ENCODE measurements around the gene AKAP8L. TPM values are rescaled to one million over a fixed set of nuclear protein-coding genes. Genes with fewer than 3 reads are reported as not detected.
A peak's percentile ranks its signal among the peaks of the same experiment; 100 is the strongest.

The AKAP8L gene
- total and polyA plus RNA-seq, 10 of the 15 experiments (the other 5 are each of a cell fraction or from before 2014, with no cell fraction given), result 0.66 to 64.3 (median 40.0) TPM

DNA sequence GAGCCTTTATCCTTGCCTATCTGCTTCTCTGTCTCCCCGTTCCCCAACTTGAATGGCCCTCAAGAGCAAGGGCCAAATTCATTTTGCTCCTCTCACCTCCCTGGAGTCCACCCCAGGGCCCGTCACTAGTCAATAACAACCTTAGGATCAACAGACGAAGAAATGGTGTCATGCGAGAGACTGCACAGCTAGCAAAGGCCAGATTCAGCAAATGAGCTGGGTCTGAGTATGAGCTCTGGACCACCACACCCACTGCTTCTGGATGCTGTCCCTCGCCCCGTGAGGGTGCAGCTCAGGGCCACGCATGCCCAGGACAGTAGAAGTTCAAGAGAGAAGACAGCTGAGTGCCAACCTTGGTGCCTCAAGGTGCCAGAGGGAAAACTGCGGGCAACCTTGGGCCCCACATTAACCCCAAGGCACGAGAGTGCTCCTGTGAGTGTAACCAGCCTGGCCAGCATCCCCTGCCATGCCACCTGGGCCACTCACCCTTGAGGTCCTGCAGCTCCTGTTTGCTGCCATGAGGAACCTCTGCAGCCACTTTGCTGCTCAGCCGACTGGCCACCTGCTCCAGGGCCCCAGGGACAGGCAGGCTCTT is 11.8 kb upstream of the AKAP8L start:
- BruUV-seq (replicated peaks), result no TSS peak
- ChIA-PET SMC1A (ENCODE audit: uncharacterized antibody, unreplicated experiment) (interaction anchor here (1.6 kb wide), 1 partner anchor 11 kb away, joined by 4 read pairs; the partner anchor contains the start of gene AKAP8L), RAD21 (ENCODE audit: unreplicated experiment) (interaction anchor here (0.6 to 1.3 kb wide), 2 partner anchors 11 to 114 kb away, joined by 3 to 6 read pairs; no protein-coding TSS in a partner anchor), CTCF (interaction anchor here (2.0 kb wide), 1 partner anchor 11 kb away, joined by 7 read pairs; no protein-coding TSS in a partner anchor), POLR2A (interaction anchor here (1.6 kb wide), 1 partner anchor 11 kb away, joined by 3 read pairs; the partner anchor contains the start of gene AKAP8L)
- in situ Hi-C loops (cut with MboI) (no loop called here), intact Hi-C loops (cut with micrococcal nuclease; ENCODE audit: unreplicated experiment) (loop anchor here (5.0 kb wide), 1 partner anchor 127 kb away; no protein-coding TSS in a partner anchor)
- no peaks in the 10 kb centered on the region for H4K20me1 ChIP-seq (ENCODE audit: control insufficient read depth, insufficient read depth)
- no peak overlapping the region for H3K27ac ChIP-seq (ENCODE audit: control insufficient read depth, insufficient read depth)
- 0 out of 2 replicates have a peak overlapping the region, but pooled peaks have one; percentile 98 for H3K4me3 ChIP-seq
- WGBS (ENCODE audit: insufficient coverage, insufficient replicate concordance, low lambda C conversion rate, missing lambda C conversion rate), result 96% methylated on average over 10 of the region's 10 CpGs
- H3K27me3 ChIP-seq (replicated peaks in 1 of 2; ENCODE audit: control insufficient read depth in 2 of 2, insufficient read depth in 2 of 2, low read length in 1 of 2), result no peaks in the 10 kb centered on the region
- peaks cover 10% of the 10 kb centered on the region for H3K4me1 ChIP-seq (ENCODE audit: control insufficient read depth, insufficient read depth, low read length)
- H2AFZ ChIP-seq (ENCODE audit: control insufficient read depth, low read depth, low read length), result no peak overlapping the region
- TF ChIP-seq EED (IDR thresholded peaks at IDR 0.05; ENCODE audit: low read depth) (no peak), SIN3A (IDR thresholded peaks at IDR 0.05; ENCODE audit: low read depth, low read length) (no peak), IKZF2 (IDR thresholded peaks at IDR 0.05) (no peak)
- peak overlapping the region; percentile 99 for H3K4me2 ChIP-seq (ENCODE audit: control insufficient read depth, insufficient read depth)
- no peaks in the 10 kb centered on the region; the same call in 2 of the 3 replicates for H3K9me3 ChIP-seq (replicated peaks; ENCODE audit: control insufficient read depth, insufficient read depth, low read length)
- ATAC-seq (no peak), DNase-seq (ENCODE audit: low read depth, low spot score) (no peak), FAIRE-seq (no peak)
- H3K36me3 ChIP-seq (ENCODE audit: control insufficient read depth in 2 of 2, insufficient read depth in 2 of 2, low read length in 1 of 2), result peaks cover 9 to 21% of the 10 kb centered on the region in 2 experiments
- peak overlapping the region; percentile 94 for H3K9ac ChIP-seq (ENCODE audit: control insufficient read depth, insufficient read depth, low read length)
- H3K79me2 ChIP-seq (ENCODE audit: control insufficient read depth, insufficient read depth, low read length), result peaks cover 32% of the 10 kb centered on the region

DNA sequence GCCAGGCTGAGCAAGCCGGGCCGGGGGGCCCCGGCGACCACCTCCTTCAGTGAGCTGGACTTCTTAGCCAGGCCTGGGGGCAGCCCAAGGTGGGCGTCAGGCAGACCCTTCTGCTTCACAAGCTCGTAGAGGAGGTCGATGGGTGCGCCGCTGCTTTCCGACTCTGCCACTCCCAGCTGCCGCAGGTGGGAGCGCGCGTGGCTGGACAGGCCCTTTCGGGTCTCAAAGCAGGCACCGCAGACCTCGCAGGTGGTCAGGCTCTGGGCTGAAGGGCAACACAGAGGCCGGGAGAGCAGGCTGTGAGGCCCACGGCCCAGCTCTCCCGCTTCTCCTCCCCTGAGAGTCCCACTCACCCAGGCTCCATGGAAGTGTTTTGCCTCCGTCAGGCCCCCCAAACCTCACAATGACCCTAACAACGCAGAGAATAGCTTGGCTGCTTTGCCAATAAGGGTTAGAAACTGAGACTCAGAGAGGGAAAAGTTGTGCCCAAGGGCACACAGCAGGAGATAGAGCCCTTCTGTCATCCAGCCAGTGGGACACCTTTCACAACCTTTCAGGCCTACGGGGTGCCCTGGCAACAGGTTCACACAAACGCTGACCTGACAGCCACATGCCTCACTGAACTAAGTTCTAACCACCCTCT is 11.2 kb upstream of the AKAP8L start:
- Histone ChIP-seq H3K27ac (ENCODE audit: control insufficient read depth, insufficient read depth) (no peak overlapping the region), H3K9ac (ENCODE audit: control insufficient read depth, insufficient read depth, low read length) (no peak overlapping the region; the same call in 1 of the 2 replicates), H3K27me3 (replicated peaks in 1 of 2; ENCODE audit: control insufficient read depth in 2 of 2, insufficient read depth in 2 of 2, low read length in 1 of 2) (no peaks in the 10 kb centered on the region), H3K4me1 (ENCODE audit: control insufficient read depth, insufficient read depth, low read length) (peaks cover 10% of the 10 kb centered on the region), H3K79me2 (ENCODE audit: control insufficient read depth, insufficient read depth, low read length) (peaks cover 32% of the 10 kb centered on the region), H3K9me3 (replicated peaks; ENCODE audit: control insufficient read depth, insufficient read depth, low read length) (no peaks in the 10 kb centered on the region; the same call in 2 of the 3 replicates), H3K36me3 (ENCODE audit: control insufficient read depth in 2 of 2, insufficient read depth in 2 of 2, low read length in 1 of 2) (peaks cover 9 to 26% of the 10 kb centered on the region in 2 experiments), H3K4me2 (ENCODE audit: control insufficient read depth, insufficient read depth) (peak overlapping the region; percentile 99), H2AFZ (ENCODE audit: control insufficient read depth, low read depth, low read length) (no peak overlapping the region), H4K20me1 (ENCODE audit: control insufficient read depth, insufficient read depth) (no peaks in the 10 kb centered on the region), H3K4me3 (no peak overlapping the region)
- DNase-seq (ENCODE audit: low read depth, low spot score) (no peak), FAIRE-seq (no peak), ATAC-seq (no peak)
- 92% methylated on average over 22 of the region's 24 CpGs for WGBS (ENCODE audit: insufficient coverage, insufficient replicate concordance, low lambda C conversion rate, missing lambda C conversion rate)
- ChIA-PET POLR2A (interaction anchor here (0.6 to 1.6 kb wide), 2 partner anchors 11 to 41 kb away, joined by 3 to 10 read pairs; partner anchors contain the start of gene AKAP8L), CTCF (interaction anchor here (2.0 kb wide), 1 partner anchor 10 kb away, joined by 7 read pairs; no protein-coding TSS in a partner anchor), SMC1A (ENCODE audit: uncharacterized antibody, unreplicated experiment) (interaction anchor here (1.6 kb wide), 1 partner anchor 11 kb away, joined by 4 read pairs; the partner anchor contains the start of gene AKAP8L), RAD21 (ENCODE audit: unreplicated experiment) (interaction anchor here (0.6 to 1.3 kb wide), 2 partner anchors 10 to 115 kb away, joined by 3 to 6 read pairs; no protein-coding TSS in a partner anchor)
- in situ Hi-C loops (cut with MboI) (loop anchor here (5.0 kb wide), 1 partner anchor 127 kb away; no protein-coding TSS in a partner anchor), intact Hi-C loops (cut with micrococcal nuclease; ENCODE audit: unreplicated experiment) (loop anchor here (5.0 kb wide), 1 partner anchor 127 kb away; no protein-coding TSS in a partner anchor)
- no TSS peak for BruUV-seq (replicated peaks)
- TF ChIP-seq NFYA (IDR thresholded peaks at IDR 0.05; ENCODE audit: borderline replicate concordance, low read depth, low read length), result no peak
- no peak for TF ChIP-seq RFX5 (IDR thresholded peaks at IDR 0.05; ENCODE audit: low read depth, low read length)
- no peak for TF ChIP-seq NRF1 (conservative IDR thresholded peaks at IDR 0.05; ENCODE audit: low read depth, low read length)
- no peak for TF ChIP-seq IRF4 (IDR thresholded peaks at IDR 0.05; ENCODE audit: low read depth, low read length)
- TF ChIP-seq SMARCA5 (IDR thresholded peaks at IDR 0.05), result no peak
- TF ChIP-seq RB1 (IDR thresholded peaks at IDR 0.05; ENCODE audit: borderline replicate concordance), result no peak
- TF ChIP-seq BCL11A (IDR thresholded peaks at IDR 0.05; ENCODE audit: low read depth, low read length), result no peak
- TF ChIP-seq HDAC2 (IDR thresholded peaks at IDR 0.05), result no peak
- TF ChIP-seq ZNF274 (IDR thresholded peaks at IDR 0.05; ENCODE audit: insufficient read depth, insufficient read length), result no peak
- no peak for TF ChIP-seq SRF (IDR thresholded peaks at IDR 0.05; ENCODE audit: low read depth in 2 of 2, low read length in 2 of 2)
- TF ChIP-seq CEBPB (IDR thresholded peaks at IDR 0.05; ENCODE audit: borderline replicate concordance in 1 of 2, low read depth in 2 of 2, low read length in 2 of 2), result no peak
